ENCODE results near the gene HDAC4.

HDAC4 gene

GRCh38 chr2:239233576-239233975 lies 167.2 kb downstream of the HDAC4 start:
- no peak for DNase-seq

GRCh38 chr2:239232195-239232578 lies 168.6 kb downstream of the HDAC4 start:
- DNase-seq = no peak

GRCh38 chr2:239231231-239232194 lies 169.3 kb downstream of the HDAC4 start:
- DNase-seq = peak in 1 of 3 donors; percentile 51

GRCh38 chr2:239230318-239231052 lies 170.3 kb downstream of the HDAC4 start:
- peak; percentile 78 to 93 (median 89) for DNase-seq

- no peak for DNase-seq
Measured at GRCh38 chr2:239229545-239230279, 171.1 kb downstream of the HDAC4 start.

- DNase-seq = no peak
Measured at GRCh38 chr2:239227661-239228371, 173.0 kb downstream of the HDAC4 start.

- no peak for DNase-seq
Measured at GRCh38 chr2:239226677-239227581, 173.9 kb downstream of the HDAC4 start.

- DNase-seq = no peak
Measured at GRCh38 chr2:239225871-239226561, 174.8 kb downstream of the HDAC4 start.

GRCh38 chr2:239225371-239225851 lies 175.4 kb downstream of the HDAC4 start:
- peak in 1 of 3 donors; percentile 40 for DNase-seq

- DNase-seq = no peak
Measured at GRCh38 chr2:239224955-239225354, 175.9 kb downstream of the HDAC4 start.

- peak in 1 of 3 donors; percentile 44 for DNase-seq
Measured at GRCh38 chr2:239224199-239224570, 176.6 kb downstream of the HDAC4 start.

GRCh38 chr2:239223310-239224198 lies 177.3 kb downstream of the HDAC4 start:
- DNase-seq = peak in 1 of 3 donors; percentile 24

GRCh38 chr2:239222706-239223309 lies 178.0 kb downstream of the HDAC4 start:
- peak; percentile 62 to 80 (median 73) for DNase-seq

GRCh38 chr2:239222312-239222660 lies 178.5 kb downstream of the HDAC4 start:
- peak; percentile 46 to 75 (median 71) for DNase-seq

- peak in 1 of 3 donors; percentile 25 for DNase-seq
Measured at GRCh38 chr2:239220981-239221396, 179.8 kb downstream of the HDAC4 start.

- peak; percentile 22 to 50 (median 46) for DNase-seq
Measured at GRCh38 chr2:239220341-239220740, 180.5 kb downstream of the HDAC4 start.

GRCh38 chr2:239216614-239217273 lies 184.1 kb downstream of the HDAC4 start:
- peak in 2 of 3 donors; percentile 29 to 49 for DNase-seq

- DNase-seq = no peak
Measured at GRCh38 chr2:239215988-239216613, 184.7 kb downstream of the HDAC4 start.

Data from suppressor macrophage treated with lipopolysaccharide for 1 hour (primary cell).